Esophagus muscularis mucosa (tissue), 3 donors: Measurements from ENCODE around the gene IFIH1.

Source experiments
- POLR2A ChIP-seq: fragments of 450-650 bp; IDR thresholded peaks from one replicate; pipeline ENCODE4 v1.6.1; 2017; ENCODE audit warnings: antibody characterized with exemption, moderate library complexity, mild to moderate bottlenecking, low read depth
- POLR2AphosphoS5 ChIP-seq, 2 donors: sonication (generic); formaldehyde crosslinking; IDR thresholded peaks; one replicate each; pipeline ENCODE4 v1.6.1; 2017; ENCODE audit warnings: antibody characterized with exemption in 2 of 2
- TF ChIP-seq, protein P1 (sequence below), 3 experiments: fragments of 200-600 bp in 2 of 3; fragments of 450-650 bp in 1 of 3; sonication (generic) in 2 of 3; IDR thresholded peaks; one replicate each; pipeline ENCODE4 v1.5.1; 2017 to 2019; ENCODE audit warnings: antibody characterized with exemption in 3 of 3, mild to moderate bottlenecking in 2 of 3, moderate library complexity in 1 of 3

DNA sequence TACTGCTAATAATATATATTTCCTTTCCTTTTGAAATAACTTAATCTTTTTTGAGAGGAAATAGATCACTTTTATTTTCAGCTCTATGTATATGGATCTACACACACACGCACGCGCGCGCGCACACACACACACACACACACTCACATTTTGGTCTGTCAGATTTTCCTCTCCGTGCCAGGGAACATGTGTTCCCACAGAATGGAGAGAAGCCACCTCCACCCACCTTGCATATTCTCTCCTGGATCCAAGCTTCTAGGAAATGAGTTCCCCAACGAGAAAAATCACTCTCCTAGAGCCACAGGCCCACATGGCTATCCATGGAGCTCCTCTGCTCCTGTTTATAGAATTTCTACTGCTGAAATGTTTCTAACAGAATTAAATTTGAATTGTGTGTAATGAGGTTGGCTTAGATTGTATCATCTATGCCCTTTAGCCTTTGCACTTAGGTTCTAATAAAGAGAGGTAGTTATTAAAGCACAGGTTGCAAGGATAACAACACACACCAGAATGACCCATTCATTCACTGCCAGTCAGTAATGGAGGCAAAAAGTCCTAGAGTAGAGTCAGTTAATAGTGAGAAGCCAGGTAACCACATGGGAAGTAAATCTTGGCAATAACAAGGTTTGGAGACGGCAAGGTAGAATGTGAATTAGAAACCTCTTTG lies 19.7 kb downstream of the IFIH1 start:
- TF ChIP-seq POLR2AphosphoS5 (IDR thresholded peaks at IDR 0.05): no peak
- no peak for TF ChIP-seq POLR2A
- TF ChIP-seq, protein P1, sequence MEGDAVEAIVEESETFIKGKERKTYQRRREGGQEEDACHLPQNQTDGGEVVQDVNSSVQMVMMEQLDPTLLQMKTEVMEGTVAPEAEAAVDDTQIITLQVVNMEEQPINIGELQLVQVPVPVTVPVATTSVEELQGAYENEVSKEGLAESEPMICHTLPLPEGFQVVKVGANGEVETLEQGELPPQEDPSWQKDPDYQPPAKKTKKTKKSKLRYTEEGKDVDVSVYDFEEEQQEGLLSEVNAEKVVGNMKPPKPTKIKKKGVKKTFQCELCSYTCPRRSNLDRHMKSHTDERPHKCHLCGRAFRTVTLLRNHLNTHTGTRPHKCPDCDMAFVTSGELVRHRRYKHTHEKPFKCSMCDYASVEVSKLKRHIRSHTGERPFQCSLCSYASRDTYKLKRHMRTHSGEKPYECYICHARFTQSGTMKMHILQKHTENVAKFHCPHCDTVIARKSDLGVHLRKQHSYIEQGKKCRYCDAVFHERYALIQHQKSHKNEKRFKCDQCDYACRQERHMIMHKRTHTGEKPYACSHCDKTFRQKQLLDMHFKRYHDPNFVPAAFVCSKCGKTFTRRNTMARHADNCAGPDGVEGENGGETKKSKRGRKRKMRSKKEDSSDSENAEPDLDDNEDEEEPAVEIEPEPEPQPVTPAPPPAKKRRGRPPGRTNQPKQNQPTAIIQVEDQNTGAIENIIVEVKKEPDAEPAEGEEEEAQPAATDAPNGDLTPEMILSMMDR (IDR thresholded peaks at IDR 0.05): no peak
